Adrenal gland (tissue), 12 donors: ENCODE measurements around the gene MAP3K3. TPM values are rescaled to one million over a fixed set of nuclear protein-coding genes. Genes with fewer than 3 reads are reported as not detected.
A peak's percentile ranks its signal among the peaks of the same experiment; 100 is the strongest.

ENCODE experiments used
- DNase-seq, 7 donors: peaks; one replicate each; pipeline ENCODE4 v3.0.0-alpha.2; 2019 to 2020
- H3K27ac ChIP-seq, 5 donors: fragments of 200-600 bp; sonication (generic) in 4 of 5; 1 replicate in 3 of 5; 2 replicates in 2 of 5; pipeline versions ENCODE4 v1.5.1 to v1.8.0; 2016 to 2020; ENCODE audit warnings: mild to moderate bottlenecking in 1 of 5
- H3K27me3 ChIP-seq: fragments of 200-600 bp; 2 replicates; pipeline ENCODE4 v1.8.0; 2021
- H3K36me3 ChIP-seq, 2 donors: fragments of 200-600 bp; replicated peaks in 1 of 2; 1 replicate in 1 of 2; 2 replicates in 1 of 2; pipeline versions ENCODE4 v1.5.1 to v1.8.0; 2018 to 2022
- H3K4me1 ChIP-seq, 2 donors: fragments of 200-600 bp; replicated peaks in 1 of 2; 1 replicate in 1 of 2; 2 replicates in 1 of 2; pipeline versions ENCODE4 v1.5.1 to v1.8.0; 2018 to 2021
- H3K4me3 ChIP-seq, 4 donors: fragments of 200-600 bp; sonication (generic) in 3 of 4; one replicate each; pipeline ENCODE4 v1.5.1; 2016 to 2018
- H3K9me3 ChIP-seq, 3 donors: fragments of 200-600 bp; sonication (generic) in 1 of 3; replicated peaks in 1 of 3; 1 replicate in 2 of 3; 2 replicates in 1 of 3; pipeline versions ENCODE4 v1.5.1 to v1.8.0; 2016 to 2021
- CTCF ChIP-seq, 6 experiments: fragments of 450-650 bp in 4 of 6; fragments of 200-600 bp in 2 of 6; sonication (generic) in 1 of 6; IDR thresholded peaks; 1 replicate in 5 of 6; 2 replicates in 1 of 6; pipeline versions ENCODE4 v1.5.1 to v1.8.0; 2016 to 2021; ENCODE audit warnings: antibody characterized with exemption in 6 of 6, mild to moderate bottlenecking in 2 of 6, moderate library complexity in 1 of 6
- POLR2A ChIP-seq, 2 donors: fragments of 450-650 bp; IDR thresholded peaks; one replicate each; pipeline ENCODE4 v1.6.1; 2017; ENCODE audit warnings: antibody characterized with exemption in 2 of 2, mild to moderate bottlenecking in 2 of 2, moderate library complexity in 1 of 2
- WGBS, 4 donors: extraction: QIAGEN DNeasy Blood & Tissue Kit in 2 of 4; methylation state at CpG; one replicate each; pipeline versions ENCODE4 v1.1.5 to v1.1.7; 2013 to 2017; 5-methylcytosine and 5-hydroxymethylcytosine counted together
- intact Hi-C, 2 donors: fragments of 100-400 bp; cut with DNase I; formaldehyde crosslinking; loops; one replicate each; pipeline versions ENCODE4 v1.14.1 to v1.15.0; 2022 to 2023
- polyA plus RNA-seq, 3 donors: library from polyadenylated mRNA; stranded (reverse); fragments of 200-250 nt in 2 of 3; fragments of 350-450 nt in 1 of 3; fragmentation: Illumina TruSeq in 1 of 3; extraction: RNeasy Lipid Tissue Mini Kit (QIAGEN cat#74804) in 1 of 3; gene quantifications; one replicate each; pipeline ENCODE4 v1.2.3, GENCODE V29; 2013 to 2014
- total RNA-seq, 9 donors: library from RNA; depleted of rRNA in 4 of 9; stranded (reverse); fragments of >200 nt in 4 of 9; fragments of 120-200 nt in 1 of 9; fragmentation: NEBNext Ultra II Directional in 1 of 9; extraction: Animal tissue kit (Norgen Biotek cat#: 25700) in 1 of 9; gene quantifications; one replicate each; pipeline versions ENCODE4 v1.1.0 to v1.2.4, GENCODE V29; 2013 to 2023
- donor health status: healthy with polysubstance abuse.
- donor health status: Bipolar disorder and iron deficiency.
- donor health status: DM: yes; HTN: yes; CAD: no.
- donor health status: DM: no; HTN: no; CAD: no.
- donor health status: DM: no; HTN: no; CAD: no.
- donor health status: DM: yes; HTN: yes; CAD: no.

MAP3K3 gene
- total and polyA plus RNA-seq, 12 donors: 11.6 to 47.1 (median 30.5) TPM

GRCh38 chr17:63633742-63634141, 11.5 kb downstream of the MAP3K3 start:
- DNase-seq: no peak
- peaks cover 4 to 59% of the 10 kb centered on the region in 2 donors for H3K4me1 ChIP-seq
- H3K36me3 ChIP-seq: peaks cover 0 to 27% of the 10 kb centered on the region in 2 donors
- TF ChIP-seq POLR2A (IDR thresholded peaks at IDR 0.05) (no peak), CTCF (IDR thresholded peaks at IDR 0.05) (no peak)
- peak overlapping the region in 3 of 5 donors; percentile 8 to 62 (median 11) for H3K27ac ChIP-seq
- no peaks in the 10 kb centered on the region for H3K27me3 ChIP-seq
- H3K9me3 ChIP-seq: no peaks in the 10 kb centered on the region
- intact Hi-C loops: no loop called here
- H3K4me3 ChIP-seq: no peak overlapping the region

- intact Hi-C loops: no loop called here
- TF ChIP-seq CTCF (IDR thresholded peaks at IDR 0.05) (no peak), POLR2A (IDR thresholded peaks at IDR 0.05) (no peak)
- Histone ChIP-seq H3K36me3 (peaks cover 0 to 28% of the 10 kb centered on the region in 2 donors), H3K4me1 (peaks cover 4 to 54% of the 10 kb centered on the region in 2 donors), H3K27me3 (no peaks in the 10 kb centered on the region), H3K9me3 (no peaks in the 10 kb centered on the region), H3K4me3 (no peak overlapping the region), H3K27ac (peak overlapping the region in 3 of 5 donors; percentile 8 to 62 (median 11))
- peak in 2 of 7 donors; percentile 8 to 28 for DNase-seq
- WGBS, 4 donors: 58 to 68% (median 60%) methylated on average over 4 of the region's 4 CpGs
Measured at GRCh38 chr17:63634163-63634562, 11.9 kb downstream of the MAP3K3 start.

- 85 to 94% (median 90%) methylated on average over 1 of the region's 1 CpG for WGBS, 4 donors
- no peak overlapping the region for H3K4me3 ChIP-seq
- DNase-seq: no peak
- peaks cover 0 to 28% of the 10 kb centered on the region in 2 donors for H3K36me3 ChIP-seq
- H3K27me3 ChIP-seq: no peaks in the 10 kb centered on the region
- no peaks in the 10 kb centered on the region for H3K9me3 ChIP-seq
- H3K4me1 ChIP-seq: peaks cover 4 to 48% of the 10 kb centered on the region in 2 donors
- peak overlapping the region in 3 of 5 donors; percentile 8 to 62 (median 11) for H3K27ac ChIP-seq
- no peak for TF ChIP-seq CTCF (IDR thresholded peaks at IDR 0.05)
- intact Hi-C loops: no loop called here
Measured at GRCh38 chr17:63634816-63635215, 12.6 kb downstream of the MAP3K3 start.

- H3K4me3 ChIP-seq: no peak overlapping the region
- H3K4me1 ChIP-seq: peaks cover 4 to 46% of the 10 kb centered on the region in 2 donors
- WGBS, 4 donors: 79 to 91% (median 85%) methylated on average over 2 of the region's 2 CpGs
- intact Hi-C loops: no loop called here
- DNase-seq: no peak
- TF ChIP-seq CTCF (IDR thresholded peaks at IDR 0.05) (no peak), POLR2A (IDR thresholded peaks at IDR 0.05) (no peak)
- H3K9me3 ChIP-seq: no peaks in the 10 kb centered on the region
- peaks cover 0 to 28% of the 10 kb centered on the region in 2 donors for H3K36me3 ChIP-seq
- no peaks in the 10 kb centered on the region for H3K27me3 ChIP-seq
- H3K27ac ChIP-seq: peak overlapping the region in 1 of 5 donors; percentile 11
Measured at GRCh38 chr17:63635290-63635689, 13.1 kb downstream of the MAP3K3 start.
